Neuron (in vitro differentiated cells): ENCODE results near the gene ARMCX2.

Experiments
- H2AFZ ChIP-seq: one replicate; pipeline ENCODE4 v1.6.1; 2013; ENCODE audit warnings: low read depth, mild to moderate bottlenecking, inconsistent platforms, low read length, moderate library complexity
- H3K27me3 ChIP-seq: one replicate; pipeline ENCODE4 v1.6.1; 2013; ENCODE audit warnings: low read length; ENCODE audit not compliant: insufficient read depth
- H3K36me3 ChIP-seq: one replicate; pipeline ENCODE4 v1.6.1; 2013; ENCODE audit warnings: low read length; ENCODE audit not compliant: insufficient read depth
- H3K4me1 ChIP-seq: one replicate; pipeline ENCODE4 v1.6.1; 2013; ENCODE audit warnings: low read length; ENCODE audit not compliant: insufficient read depth
- H3K4me3 ChIP-seq: 2 replicates; pipeline ENCODE4 v1.5.1; 2013; ENCODE audit warnings: mild to moderate bottlenecking, low read length, moderate library complexity
- H3K9me3 ChIP-seq: one replicate; pipeline ENCODE4 v1.6.1; 2013; ENCODE audit warnings: low read length

Gene ARMCX2

DNA sequence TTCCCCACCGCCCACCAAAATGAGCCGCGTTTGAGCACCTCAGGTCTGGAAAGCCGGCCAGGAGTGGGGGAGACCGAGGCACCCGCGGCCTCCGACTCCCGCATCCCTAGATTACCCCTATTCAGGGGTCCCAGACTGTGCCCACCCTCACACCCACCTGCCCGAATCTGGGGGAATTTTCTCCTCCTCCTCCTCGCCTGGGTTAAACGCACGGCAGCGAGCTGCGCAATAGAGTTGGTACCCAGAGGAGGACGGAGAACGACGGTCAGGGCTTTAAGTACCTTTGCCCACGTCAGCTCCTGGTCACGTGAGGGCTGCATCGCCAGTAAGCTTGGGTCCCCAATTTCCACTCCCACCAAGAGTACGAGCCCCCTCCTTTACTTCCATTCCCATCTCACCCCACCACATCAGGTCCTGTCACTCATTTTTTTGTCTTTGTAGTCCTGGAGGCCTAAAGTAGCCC, at the start of gene ARMCX2:
Gene ARMCX2 (minus strand): TSS at position 250 of the 463 bp plus-strand sequence. CDS start 2,262 bp downstream, outside the sequence.
- Histone ChIP-seq H3K27me3 (peaks cover 2% of the 10 kb centered on the region), H3K4me3 (peak within 1 kb of the TSS; percentile 55), H2AFZ (peak within 1 kb of the TSS; percentile 12), H3K9me3 (no peaks in the 10 kb centered on the region), H3K4me1 (no peaks in the 10 kb centered on the region), H3K36me3 (no peaks in the 10 kb centered on the region)

DNA sequence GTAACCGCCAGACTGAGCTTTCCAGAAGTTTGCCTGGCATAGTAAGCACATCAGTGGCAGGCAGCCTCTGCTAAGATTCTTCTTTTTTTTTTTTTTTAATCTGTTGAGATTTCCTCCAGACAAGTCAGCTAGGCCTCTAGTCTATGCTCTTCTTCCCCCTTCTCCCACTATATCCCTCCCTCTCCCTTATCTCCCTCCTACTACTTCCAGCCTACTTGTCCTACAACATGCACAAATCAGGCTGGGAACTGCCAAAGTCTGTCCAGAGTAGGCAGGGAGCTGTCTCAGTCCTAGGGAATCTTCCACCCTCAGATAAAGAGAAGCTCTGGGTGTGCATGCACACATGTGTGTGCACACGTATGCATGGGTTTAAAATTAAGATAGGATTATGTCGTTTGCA, 49.7 kb upstream of the ARMCX2 start:
- Histone ChIP-seq H3K36me3 (no peaks in the 10 kb centered on the region), H3K27me3 (no peaks in the 10 kb centered on the region), H3K4me3 (no peak overlapping the region), H2AFZ (no peak overlapping the region), H3K4me1 (peaks cover 13% of the 10 kb centered on the region), H3K9me3 (no peaks in the 10 kb centered on the region)

DNA sequence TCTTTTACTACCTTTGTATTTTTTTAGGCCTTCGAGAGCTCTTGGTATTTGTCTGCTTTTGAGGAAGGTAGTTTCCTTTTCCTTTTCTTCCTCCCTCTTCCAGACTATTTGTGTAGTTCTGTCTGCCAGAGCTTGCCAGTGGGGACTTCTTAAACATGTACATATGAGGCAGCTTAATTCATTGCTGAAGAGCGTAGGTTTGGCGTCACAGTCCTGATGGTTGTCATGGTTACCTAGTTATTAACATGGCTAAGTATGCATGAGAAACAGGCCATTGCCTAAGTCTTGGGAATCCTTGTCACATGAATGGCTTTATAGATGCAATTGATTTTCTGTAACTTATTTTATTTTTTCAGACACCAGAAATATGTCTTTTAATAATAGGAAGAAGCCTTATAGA, 48.5 kb upstream of the ARMCX2 start:
- peak overlapping the region; percentile 6 for H3K4me3 ChIP-seq
- H3K9me3 ChIP-seq, result no peaks in the 10 kb centered on the region
- H2AFZ ChIP-seq, result no peak overlapping the region
- no peaks in the 10 kb centered on the region for H3K36me3 ChIP-seq
- peaks cover 13% of the 10 kb centered on the region for H3K4me1 ChIP-seq
- H3K27me3 ChIP-seq, result no peaks in the 10 kb centered on the region

DNA sequence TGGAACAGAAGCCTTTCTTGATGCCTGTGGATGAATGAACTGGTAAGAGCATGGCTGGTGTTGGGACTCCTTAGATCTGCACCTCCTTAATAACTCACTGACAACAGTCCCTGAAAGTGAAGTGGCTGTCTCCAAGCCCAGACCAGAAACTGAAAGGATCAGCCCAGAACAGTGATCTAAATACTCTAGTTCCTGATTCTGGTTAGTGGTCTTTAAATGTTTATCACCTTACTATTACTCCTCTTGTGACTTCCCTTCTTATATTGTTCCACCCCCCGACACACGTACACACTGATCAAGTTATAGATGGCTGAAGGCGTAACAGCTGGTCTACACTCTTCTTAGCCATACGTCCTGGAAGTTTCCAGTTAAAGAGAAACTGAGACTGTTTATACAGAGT, 33.8 kb upstream of the ARMCX2 start:
- H3K27me3 ChIP-seq, result peaks cover 4% of the 10 kb centered on the region
- H3K4me3 ChIP-seq, result no peak overlapping the region
- H3K9me3 ChIP-seq, result no peaks in the 10 kb centered on the region
- no peak overlapping the region for H2AFZ ChIP-seq
- H3K4me1 ChIP-seq, result no peaks in the 10 kb centered on the region
- H3K36me3 ChIP-seq, result no peaks in the 10 kb centered on the region

DNA sequence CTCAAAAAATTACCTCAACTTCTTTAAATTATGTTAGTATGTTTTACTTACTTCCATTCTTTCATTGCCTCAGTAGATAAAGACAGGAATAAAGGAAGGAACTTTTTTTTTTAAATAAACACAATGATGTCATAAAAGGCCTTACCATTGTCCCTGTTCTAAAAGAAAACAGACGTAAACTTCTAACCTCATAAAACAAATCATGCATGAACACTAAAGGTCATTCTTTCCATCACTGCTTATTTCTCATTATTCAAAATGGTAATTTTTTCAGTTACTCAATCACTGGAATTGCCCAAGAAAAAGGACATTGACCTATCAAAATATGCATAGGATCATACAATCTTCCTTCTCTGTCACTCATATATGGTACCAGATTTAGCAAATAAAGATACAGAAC, 32.2 kb upstream of the ARMCX2 start:
- H3K27me3 ChIP-seq, result peaks cover 4% of the 10 kb centered on the region
- H3K4me1 ChIP-seq, result no peaks in the 10 kb centered on the region
- no peaks in the 10 kb centered on the region for H3K36me3 ChIP-seq

DNA sequence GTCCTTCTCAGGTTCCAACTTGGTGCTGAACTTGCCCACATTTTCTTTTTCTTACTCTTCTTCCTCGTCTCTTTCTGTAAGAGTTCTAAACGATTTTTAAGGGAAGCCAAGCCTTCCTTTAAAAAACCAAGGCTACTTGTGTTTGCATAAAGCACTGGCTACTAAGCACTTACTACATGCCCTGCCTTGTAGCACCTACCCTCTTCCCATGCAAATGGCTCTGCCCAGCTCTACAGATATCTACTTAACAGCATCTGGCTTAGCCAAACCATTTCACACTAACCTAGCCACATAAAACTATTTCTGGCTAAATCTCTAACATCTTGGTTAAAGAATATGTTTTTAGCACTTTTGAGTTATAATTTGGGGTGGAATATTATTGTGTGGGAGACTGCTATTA, 26.9 kb upstream of the ARMCX2 start:
- no peaks in the 10 kb centered on the region for H3K27me3 ChIP-seq

More for the DNA sequence above, 32.2 kb upstream of the ARMCX2 start:
- no peaks in the 10 kb centered on the region for H3K9me3 ChIP-seq
- H3K4me3 ChIP-seq, result no peak overlapping the region
- no peak overlapping the region for H2AFZ ChIP-seq

DNA sequence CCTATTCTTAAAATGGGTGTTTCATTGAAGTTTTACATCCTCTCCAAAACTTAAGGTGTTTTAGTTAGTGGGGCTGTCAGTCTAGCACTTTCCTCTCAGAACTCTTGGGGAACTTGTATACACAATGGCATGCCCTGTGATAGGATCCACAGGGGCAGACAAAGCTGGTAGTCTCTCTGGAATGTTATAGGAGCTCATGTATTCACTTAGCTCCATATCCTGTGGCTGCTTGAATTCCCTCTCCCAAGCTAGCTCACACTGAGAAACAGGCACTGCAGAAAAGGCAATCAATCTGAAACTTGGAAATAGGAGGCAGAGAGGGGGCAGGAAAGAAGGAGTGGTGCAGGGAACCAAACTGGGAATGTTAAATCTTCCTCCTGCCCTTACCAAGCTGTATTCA, 26.3 kb upstream of the ARMCX2 start:
- H3K27me3 ChIP-seq, result no peaks in the 10 kb centered on the region
- no peaks in the 10 kb centered on the region for H3K9me3 ChIP-seq
- no peaks in the 10 kb centered on the region for H3K4me1 ChIP-seq
- H3K4me3 ChIP-seq, result no peak overlapping the region
- no peaks in the 10 kb centered on the region for H3K36me3 ChIP-seq
- no peak overlapping the region for H2AFZ ChIP-seq

More for the DNA sequence above, 26.9 kb upstream of the ARMCX2 start:
- H3K36me3 ChIP-seq, result no peaks in the 10 kb centered on the region
- H3K4me3 ChIP-seq, result no peak overlapping the region
- H3K4me1 ChIP-seq, result no peaks in the 10 kb centered on the region
- no peak overlapping the region for H2AFZ ChIP-seq
- H3K9me3 ChIP-seq, result no peaks in the 10 kb centered on the region

DNA sequence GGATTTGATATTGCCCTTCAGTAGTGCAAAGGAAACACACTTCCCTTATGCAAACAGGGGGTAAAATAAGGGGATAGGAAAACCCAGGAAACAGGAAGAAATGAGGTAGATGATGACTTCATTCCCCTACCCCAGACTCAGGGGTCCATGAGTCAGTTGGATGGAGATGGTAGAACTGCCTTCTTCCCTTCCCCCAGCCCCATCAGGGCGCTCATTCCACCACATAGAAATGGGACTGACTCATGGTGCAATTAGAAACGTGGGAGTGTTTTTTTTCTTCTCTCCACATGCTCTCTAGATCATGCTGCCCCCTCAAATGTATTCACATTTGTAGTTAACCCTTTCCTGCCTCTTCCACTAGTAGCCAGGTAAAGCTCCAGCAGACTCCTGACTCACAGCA, 23.1 kb upstream of the ARMCX2 start:
- H2AFZ ChIP-seq, result no peak overlapping the region
- H3K9me3 ChIP-seq, result no peaks in the 10 kb centered on the region
- no peaks in the 10 kb centered on the region for H3K27me3 ChIP-seq
- no peaks in the 10 kb centered on the region for H3K36me3 ChIP-seq
- H3K4me3 ChIP-seq, result no peak overlapping the region
- H3K4me1 ChIP-seq, result no peaks in the 10 kb centered on the region

DNA sequence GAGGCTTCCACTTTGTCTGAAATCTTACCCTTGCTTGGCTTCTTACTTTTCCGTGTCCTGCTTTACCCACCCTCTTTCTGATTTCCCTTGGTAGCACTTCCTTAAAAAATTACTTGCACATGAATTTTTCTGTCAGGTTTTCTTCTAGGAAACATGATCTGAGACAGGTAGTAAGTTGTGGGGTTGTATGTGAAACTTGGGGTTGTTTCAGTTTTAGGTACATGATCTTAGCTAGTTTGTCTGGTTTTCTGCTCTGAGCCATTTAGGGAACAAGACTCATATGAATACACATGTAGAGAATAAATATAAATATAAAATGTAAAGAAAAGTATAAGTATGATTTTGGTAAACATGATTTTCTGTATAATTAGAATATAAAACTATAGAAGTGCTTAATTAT, 17.4 kb upstream of the ARMCX2 start:
- Histone ChIP-seq H3K4me3 (no peak overlapping the region), H3K4me1 (no peaks in the 10 kb centered on the region), H3K36me3 (no peaks in the 10 kb centered on the region), H2AFZ (no peak overlapping the region), H3K27me3 (no peaks in the 10 kb centered on the region), H3K9me3 (no peaks in the 10 kb centered on the region)

DNA sequence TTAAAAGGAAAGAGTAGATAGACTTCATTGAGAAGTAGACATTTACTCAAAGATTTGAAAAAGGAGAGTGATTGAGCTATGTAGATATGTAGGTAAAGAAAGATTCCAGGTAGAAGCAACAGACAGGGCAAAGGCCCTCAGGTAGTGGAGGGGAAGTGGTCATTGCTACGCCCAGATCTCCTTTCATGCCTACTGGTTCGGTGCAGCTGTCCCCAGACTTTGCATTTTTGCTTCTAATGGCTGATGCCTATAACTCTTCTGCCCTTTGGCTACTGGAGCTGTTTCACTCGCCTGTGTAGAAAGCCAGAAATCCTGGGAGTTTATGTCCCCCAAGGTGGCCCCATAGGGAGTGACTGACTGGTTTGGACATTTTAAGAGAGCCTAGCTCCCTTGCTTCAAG, 16.9 kb upstream of the ARMCX2 start:
- no peaks in the 10 kb centered on the region for H3K9me3 ChIP-seq
- H3K27me3 ChIP-seq, result no peaks in the 10 kb centered on the region
- H3K4me1 ChIP-seq, result no peaks in the 10 kb centered on the region
- no peaks in the 10 kb centered on the region for H3K36me3 ChIP-seq
- H2AFZ ChIP-seq, result no peak overlapping the region
- H3K4me3 ChIP-seq, result no peak overlapping the region

DNA sequence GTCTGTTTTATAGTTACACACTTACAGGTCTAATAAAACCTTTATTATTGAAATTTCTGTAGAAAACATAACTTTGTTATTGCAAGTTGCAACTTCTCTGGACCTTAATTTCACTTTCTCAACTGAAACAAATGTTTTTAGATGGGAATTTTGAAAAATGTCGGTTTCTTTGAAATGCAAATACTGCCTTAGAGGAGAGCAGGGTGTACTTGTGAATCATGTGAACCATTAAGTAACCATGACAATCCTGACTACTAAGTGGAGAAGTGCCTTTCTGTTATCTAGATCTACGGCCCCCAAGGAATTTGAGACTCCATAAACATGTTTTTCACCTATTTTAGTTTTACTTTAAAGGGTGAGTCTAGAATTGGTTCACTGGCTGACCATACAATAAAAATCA, 8.5 kb upstream of the ARMCX2 start:
- Histone ChIP-seq H3K9me3 (no peaks in the 10 kb centered on the region), H3K4me3 (no peak overlapping the region), H3K36me3 (no peaks in the 10 kb centered on the region), H3K4me1 (peaks cover 3% of the 10 kb centered on the region), H2AFZ (no peak overlapping the region), H3K27me3 (no peaks in the 10 kb centered on the region)

DNA sequence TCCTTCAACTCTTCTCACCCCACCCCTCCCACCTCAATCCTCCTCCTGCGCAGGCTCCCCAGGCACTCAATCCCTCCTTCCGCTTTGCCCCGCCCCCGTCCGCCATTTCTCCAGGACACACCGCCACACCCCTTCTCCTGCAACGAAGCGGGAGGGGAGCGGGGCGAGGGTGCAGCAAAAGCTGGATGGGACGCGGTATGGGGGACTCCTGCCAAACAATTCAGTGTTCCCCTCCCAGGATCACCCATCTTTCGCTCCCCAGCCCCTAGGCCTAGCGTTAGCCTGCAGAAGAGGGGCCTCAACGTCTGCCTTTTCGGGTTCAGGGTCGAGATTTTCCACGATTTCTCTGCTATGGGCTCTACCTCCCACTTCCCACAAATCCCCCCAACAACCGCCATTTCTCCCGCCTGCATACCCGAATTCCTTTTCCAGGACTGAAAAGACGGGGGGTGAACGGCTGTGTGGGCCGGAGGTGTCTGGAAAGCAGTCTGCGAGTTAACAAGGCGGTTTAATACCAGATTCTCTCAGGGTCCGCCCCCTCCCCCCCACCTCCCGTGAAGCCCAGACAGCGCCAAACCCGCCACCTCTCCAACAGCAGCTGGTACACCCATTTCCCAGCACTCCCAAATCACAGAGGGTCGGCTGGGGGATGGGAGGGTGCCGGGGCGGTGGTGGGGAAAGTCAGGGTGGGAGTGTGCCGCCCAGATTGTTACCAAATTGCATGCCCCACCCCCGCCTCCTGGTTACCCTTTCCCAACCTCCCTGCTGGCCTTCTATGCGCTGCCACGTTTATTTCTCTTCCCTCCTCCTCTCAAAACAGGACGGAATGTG, 774 bp downstream of the ARMCX2 start:
- no peaks in the 10 kb centered on the region for H3K9me3 ChIP-seq
- H2AFZ ChIP-seq, result peak overlapping the region; percentile 12
- H3K36me3 ChIP-seq, result no peaks in the 10 kb centered on the region
- H3K4me1 ChIP-seq, result no peaks in the 10 kb centered on the region
- H3K4me3 ChIP-seq, result peak overlapping the region; percentile 55
- peaks cover 2% of the 10 kb centered on the region for H3K27me3 ChIP-seq

DNA sequence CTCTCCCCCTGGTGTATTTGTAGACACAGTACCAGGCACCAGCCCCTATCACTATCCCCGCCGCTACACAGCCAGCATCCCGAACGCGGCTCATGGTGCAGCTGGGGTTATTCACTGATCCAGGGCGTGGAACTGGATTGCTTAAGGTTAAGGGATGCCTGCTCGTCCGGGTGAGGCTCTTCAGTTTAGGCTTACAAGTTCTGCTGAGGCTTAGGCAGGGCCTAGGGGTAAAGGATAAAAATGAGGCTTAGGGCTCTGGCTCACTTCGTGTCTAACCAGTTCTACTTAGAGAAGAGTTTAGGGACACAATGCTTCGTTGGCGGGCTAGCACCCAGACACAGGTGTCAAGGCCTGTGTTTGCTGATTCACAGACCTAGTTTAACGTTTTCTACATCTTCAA, 2.2 kb downstream of the ARMCX2 start:
- Histone ChIP-seq H3K9me3 (no peaks in the 10 kb centered on the region), H2AFZ (no peak overlapping the region), H3K4me3 (no peak overlapping the region), H3K36me3 (no peaks in the 10 kb centered on the region), H3K4me1 (no peaks in the 10 kb centered on the region), H3K27me3 (peaks cover 2% of the 10 kb centered on the region)

DNA sequence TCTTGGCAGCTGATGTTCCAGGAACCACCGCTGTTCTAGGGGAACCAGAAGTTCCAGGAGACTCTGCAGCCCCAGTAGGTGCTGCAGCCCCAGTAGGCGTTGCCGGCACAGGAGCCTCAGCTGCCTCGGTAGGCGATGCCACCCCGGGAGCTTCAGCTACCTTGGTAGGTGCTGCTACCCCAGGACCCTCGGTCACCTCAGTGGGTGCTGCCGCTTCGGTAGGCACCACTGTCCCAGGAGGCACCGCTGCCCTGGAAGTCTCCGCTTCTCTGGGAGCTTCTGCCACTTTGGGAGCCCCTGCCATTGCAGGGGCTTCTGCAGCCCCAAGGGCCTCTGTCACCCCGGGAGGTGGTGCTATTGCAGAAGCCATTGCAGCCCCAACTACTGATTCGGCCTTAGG, 2.8 kb downstream of the ARMCX2 start:
- Histone ChIP-seq H3K9me3 (no peaks in the 10 kb centered on the region), H2AFZ (no peak overlapping the region), H3K4me1 (no peaks in the 10 kb centered on the region), H3K36me3 (no peaks in the 10 kb centered on the region), H3K27me3 (peaks cover 2% of the 10 kb centered on the region), H3K4me3 (no peak overlapping the region)
